GM12865 (cell line): Measurements from ENCODE around the gene SDC3.
"Not testable (repeated sequence)": the region's sequence is repeated elsewhere in the genome, so short reads cannot be mapped to it uniquely, and the experiment has no call there.

Source experiments
- DNase-seq: peaks from one replicate; pipeline ENCODE4 v3.0.0; 2010; ENCODE audit warnings: low read depth
- H3K4me3 ChIP-seq: 2 replicates; pipeline ENCODE4 v1.5.1; 2011; ENCODE audit warnings: mild to moderate bottlenecking, low read depth, low read length, control low read depth
- CTCF ChIP-seq: IDR thresholded peaks from 2 replicates; pipeline ENCODE4 v1.5.1; 2011; ENCODE audit warnings: low read length, control low read depth, low read depth, inconsistent platforms; ENCODE audit not compliant: insufficient read depth; ENCODE audit errors: missing control alignments

Gene SDC3

GRCh38 chr1:30868833-30869435, 39.6 kb downstream of the SDC3 start:
- no peak for TF ChIP-seq CTCF
- no peak overlapping the region for H3K4me3 ChIP-seq
- peak; percentile 86 for DNase-seq

- DNase-seq, H3K4me3 ChIP-seq: not testable (repeated sequence)
Measured at GRCh38 chr1:30868057-30868456, 40.5 kb downstream of the SDC3 start.

GRCh38 chr1:30867537-30867936, 41.0 kb downstream of the SDC3 start:
- no peak for DNase-seq
- no peak overlapping the region for H3K4me3 ChIP-seq
- TF ChIP-seq CTCF, result no peak

- TF ChIP-seq CTCF, result no peak
- DNase-seq, result no peak
- H3K4me3 ChIP-seq, result no peak overlapping the region
Measured at GRCh38 chr1:30866594-30866993, 42.0 kb downstream of the SDC3 start.

- TF ChIP-seq CTCF, result no peak
- DNase-seq, result no peak
- no peak overlapping the region for H3K4me3 ChIP-seq
Measured at GRCh38 chr1:30864681-30865080, 43.9 kb downstream of the SDC3 start.

GRCh38 chr1:30863858-30864604, 44.5 kb downstream of the SDC3 start:
- H3K4me3 ChIP-seq, result no peak overlapping the region
- DNase-seq, result no peak
- TF ChIP-seq CTCF, result no peak

- no peak overlapping the region for H3K4me3 ChIP-seq
- no peak for DNase-seq
- no peak for TF ChIP-seq CTCF
Measured at GRCh38 chr1:30860320-30860652, 48.3 kb downstream of the SDC3 start.
